ENCODE measurements around the gene NFKBIB.

GRCh38 chr19:38910488-38910887 lies 10.7 kb downstream of the NFKBIB start:
- TF ChIP-seq, protein P1, sequence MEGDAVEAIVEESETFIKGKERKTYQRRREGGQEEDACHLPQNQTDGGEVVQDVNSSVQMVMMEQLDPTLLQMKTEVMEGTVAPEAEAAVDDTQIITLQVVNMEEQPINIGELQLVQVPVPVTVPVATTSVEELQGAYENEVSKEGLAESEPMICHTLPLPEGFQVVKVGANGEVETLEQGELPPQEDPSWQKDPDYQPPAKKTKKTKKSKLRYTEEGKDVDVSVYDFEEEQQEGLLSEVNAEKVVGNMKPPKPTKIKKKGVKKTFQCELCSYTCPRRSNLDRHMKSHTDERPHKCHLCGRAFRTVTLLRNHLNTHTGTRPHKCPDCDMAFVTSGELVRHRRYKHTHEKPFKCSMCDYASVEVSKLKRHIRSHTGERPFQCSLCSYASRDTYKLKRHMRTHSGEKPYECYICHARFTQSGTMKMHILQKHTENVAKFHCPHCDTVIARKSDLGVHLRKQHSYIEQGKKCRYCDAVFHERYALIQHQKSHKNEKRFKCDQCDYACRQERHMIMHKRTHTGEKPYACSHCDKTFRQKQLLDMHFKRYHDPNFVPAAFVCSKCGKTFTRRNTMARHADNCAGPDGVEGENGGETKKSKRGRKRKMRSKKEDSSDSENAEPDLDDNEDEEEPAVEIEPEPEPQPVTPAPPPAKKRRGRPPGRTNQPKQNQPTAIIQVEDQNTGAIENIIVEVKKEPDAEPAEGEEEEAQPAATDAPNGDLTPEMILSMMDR (IDR thresholded peaks at IDR 0.05) = no peak
- TF ChIP-seq POLR2AphosphoS5 (IDR thresholded peaks at IDR 0.05) (no peak), POLR2A (IDR thresholded peaks at IDR 0.05) (no peak)
